OCI-LY1 (cell line): ENCODE data around the gene PRSS50.

Experiments used
- CTCF ChIP-seq: fragments of 200-600 bp; sonication (generic), shearing (Covaris generic); IDR thresholded peaks from 2 replicates; pipeline ENCODE4 v1.5.1; 2017; ENCODE audit warnings: mild to moderate bottlenecking, antibody characterized with exemption, low read length, moderate library complexity, mixed read lengths
- EZH2 ChIP-seq: fragments of 200-600 bp; sonication (generic), shearing (Covaris generic); IDR thresholded peaks from 2 replicates; pipeline ENCODE4 v1.8.0; 2017; ENCODE audit warnings: borderline replicate concordance, mixed run types, mild to moderate bottlenecking, antibody characterized with exemption, low read length, moderate library complexity, mixed read lengths

GRCh38 chr3:46684891-46685290 lies 32.8 kb downstream of the PRSS50 start:
- TF ChIP-seq CTCF (no peak), EZH2 (no peak)
